Lung microvascular endothelial cell (primary cell): ENCODE measurements around the gene TIRAP. TPM values are rescaled to one million over a fixed set of nuclear protein-coding genes. Genes with fewer than 3 reads are reported as not detected.
"Not testable (repeated sequence)": the region's sequence is repeated elsewhere in the genome, so short reads cannot be mapped to it uniquely, and the experiment has no call there.

Experiments
- DNase-seq, 2 donors: peaks; one replicate each; pipeline versions ENCODE4 v3.0.0 to v3.0.0-alpha.2; 2010; ENCODE audit warnings: low read depth in 2 of 2
- total RNA-seq: library from RNA; depleted of rRNA; stranded (reverse); fragments of >200 nt; gene quantifications from 2 replicates; pipeline ENCODE4 v1.2.1, GENCODE V29; 2014

The TIRAP gene
- total RNA-seq, result 2.6 and 4.2 TPM in 2 replicates

DNA sequence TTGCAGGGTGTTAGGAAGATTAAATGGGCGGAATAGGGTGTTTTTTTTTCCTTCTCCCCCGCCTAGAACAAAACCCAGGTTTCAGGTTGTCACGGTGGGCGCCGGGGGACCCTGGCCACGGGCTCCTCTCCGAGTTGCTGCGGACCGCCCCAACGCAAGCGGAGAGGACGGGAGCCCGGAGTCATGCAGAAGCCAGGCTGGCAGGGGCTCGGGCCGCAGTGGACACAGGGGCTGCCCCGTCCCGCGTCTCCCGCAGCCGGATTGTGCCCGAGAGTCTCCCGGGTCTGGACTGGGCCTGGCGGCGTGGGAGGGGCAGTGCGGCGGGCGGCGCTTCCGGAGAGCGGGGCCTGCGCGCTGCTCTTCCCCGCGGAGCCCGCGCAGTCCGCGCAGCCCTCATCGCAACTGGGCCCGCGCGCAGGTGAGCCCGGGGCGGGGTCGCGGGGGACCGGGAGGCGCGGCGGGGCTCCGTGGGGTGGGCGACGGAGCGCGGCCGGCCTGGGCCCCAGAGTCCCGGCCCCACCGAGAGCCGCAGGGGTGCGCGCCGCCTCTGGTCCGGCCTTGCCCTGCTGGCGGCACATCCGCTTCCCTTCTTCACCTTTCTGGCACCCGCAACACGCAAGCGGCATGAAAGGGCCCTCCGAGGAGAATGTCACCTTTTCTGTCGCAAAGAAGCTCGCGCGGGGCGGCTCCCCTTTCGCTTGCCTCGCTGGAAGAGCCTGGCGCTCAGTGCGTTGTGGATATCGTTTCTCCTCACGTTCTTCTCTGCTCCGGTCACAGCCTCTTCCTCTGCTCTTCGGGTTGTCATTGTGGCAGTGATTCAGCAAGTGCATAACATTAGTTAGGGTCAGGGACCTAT lies at the start of gene TIRAP:
Gene TIRAP (plus strand): TSS at position 358 of the 856 bp plus-strand sequence. CDS start 7,802 bp downstream, outside the sequence.
- DNase-seq, result peak; percentile 43 to 68

GRCh38 chr11:126233391-126233790 lies 49.5 kb upstream of the TIRAP start:
- peak in 1 of 2 donors; percentile 51 for DNase-seq

DNA sequence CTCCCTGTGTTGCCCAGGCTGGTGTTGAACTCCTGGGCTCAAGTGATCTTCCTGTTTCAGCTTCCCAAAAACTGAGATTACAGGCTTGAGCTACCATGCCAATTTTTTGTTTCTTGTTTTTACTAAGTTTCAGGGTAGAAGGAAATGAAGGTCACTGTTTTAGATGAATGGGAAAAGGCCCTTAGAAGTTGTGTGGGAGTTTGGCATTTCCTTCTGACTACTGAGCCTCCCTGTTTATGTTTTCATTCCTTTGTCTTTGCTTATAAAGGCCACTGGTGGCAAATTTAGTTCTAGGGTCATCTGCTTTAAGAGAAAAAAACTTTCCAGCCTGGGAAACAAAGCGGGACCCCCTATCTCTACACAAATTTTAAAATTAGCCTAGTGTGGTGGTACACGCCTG lies 36.3 kb upstream of the TIRAP start:
- DNase-seq, result peak; percentile 36 to 78

DNA sequence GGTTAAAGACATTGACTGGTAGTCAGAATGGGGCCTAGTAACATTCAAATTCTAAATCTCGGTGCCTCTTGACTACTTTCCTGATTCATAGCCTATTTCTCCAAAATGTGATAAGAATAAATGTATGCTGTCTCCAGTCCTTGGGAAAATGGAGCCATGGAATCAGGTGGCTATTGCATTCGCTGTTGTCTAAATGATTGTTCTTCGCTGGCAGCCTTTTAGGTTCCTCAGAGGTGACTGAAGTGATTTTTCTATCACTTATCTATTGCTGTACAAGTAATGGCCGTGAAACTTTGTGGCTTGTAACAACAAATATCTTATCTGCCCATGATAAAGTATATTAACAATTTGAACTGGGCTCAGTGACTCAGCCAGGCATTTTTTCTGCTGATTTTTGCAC lies 29.6 kb upstream of the TIRAP start:
- DNase-seq, result no peak

DNA sequence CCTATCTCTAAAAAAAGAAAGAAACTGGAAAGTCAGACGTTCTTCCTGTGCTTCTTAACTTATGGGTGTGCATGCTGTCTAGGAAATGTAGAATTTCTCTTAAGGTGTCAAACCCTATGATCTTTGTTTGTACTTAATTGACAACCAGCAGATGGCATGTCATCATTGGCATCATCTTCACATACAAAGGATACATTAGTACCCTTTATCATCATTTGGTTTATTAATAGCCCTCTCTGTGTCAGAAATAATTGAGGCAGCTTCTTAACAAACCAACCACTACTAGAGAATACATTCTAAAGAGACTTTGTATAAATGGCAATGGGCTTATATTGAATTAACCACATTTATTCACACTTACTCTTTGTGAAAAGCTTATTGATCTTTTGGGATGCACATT lies 28.1 kb upstream of the TIRAP start:
- DNase-seq, result no peak

DNA sequence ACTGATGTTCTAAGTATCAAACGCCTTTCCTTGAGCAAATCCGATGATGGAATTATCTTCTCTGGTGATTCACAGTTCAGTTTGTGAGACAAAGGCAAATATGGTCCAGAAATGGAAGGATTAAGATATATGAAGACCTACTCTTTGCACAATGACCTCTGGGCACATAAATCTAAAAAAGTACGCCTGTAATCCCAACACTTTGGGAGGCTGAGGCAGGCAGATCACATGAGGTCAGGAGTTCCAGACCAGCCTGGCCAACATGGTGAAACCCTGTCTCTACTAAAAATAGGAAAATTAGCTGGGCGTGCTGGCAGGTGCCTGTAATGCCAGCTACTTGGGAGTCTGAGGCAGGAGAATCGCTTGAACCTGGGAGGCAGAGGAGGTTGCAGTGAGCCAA lies 27.4 kb upstream of the TIRAP start:
- DNase-seq, result not testable (repeated sequence)

- DNase-seq, result no peak
Measured at GRCh38 chr11:126256216-126256615, 26.7 kb upstream of the TIRAP start.

DNA sequence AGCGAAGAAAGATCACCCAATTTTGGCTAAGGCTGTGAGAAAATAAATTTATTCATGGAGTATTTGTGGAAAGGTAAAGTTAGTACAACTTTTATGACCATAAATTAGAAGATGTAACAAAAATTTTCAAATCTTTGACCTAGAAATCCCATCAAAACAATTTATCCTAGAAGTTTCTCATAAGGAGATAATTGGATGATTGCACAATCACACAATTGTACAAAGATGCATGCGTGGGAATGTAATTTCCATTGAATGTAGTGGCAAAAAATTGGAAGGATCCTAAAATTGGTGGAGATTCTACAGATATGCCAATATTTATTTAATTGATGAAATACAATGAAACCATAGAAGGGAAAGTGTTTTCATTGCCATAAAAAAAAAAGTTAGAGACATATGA lies 25.7 kb upstream of the TIRAP start:
- DNase-seq, result no peak

GRCh38 chr11:126257764-126258163 lies 25.1 kb upstream of the TIRAP start:
- peak in 1 of 2 donors; percentile 14 for DNase-seq

DNA sequence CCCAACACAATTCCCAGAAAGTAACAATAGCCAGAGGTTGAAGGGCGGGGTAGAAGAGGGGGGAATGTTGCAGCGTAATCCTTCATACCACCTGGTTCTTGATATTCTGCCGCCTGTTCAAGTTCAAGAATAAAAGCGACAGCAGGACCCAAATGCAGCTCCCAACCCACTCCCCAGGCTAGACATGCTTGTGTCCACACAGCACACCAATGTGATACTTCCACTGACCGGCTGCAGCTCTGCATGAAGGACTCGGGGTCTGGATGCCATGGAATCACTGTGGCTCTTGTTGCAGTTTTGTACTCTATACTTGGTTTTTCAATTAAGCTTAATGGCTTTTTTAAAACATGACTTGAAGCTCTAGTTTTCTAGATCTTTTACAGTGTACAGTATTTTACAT lies 20.7 kb upstream of the TIRAP start:
- DNase-seq, result no peak

DNA sequence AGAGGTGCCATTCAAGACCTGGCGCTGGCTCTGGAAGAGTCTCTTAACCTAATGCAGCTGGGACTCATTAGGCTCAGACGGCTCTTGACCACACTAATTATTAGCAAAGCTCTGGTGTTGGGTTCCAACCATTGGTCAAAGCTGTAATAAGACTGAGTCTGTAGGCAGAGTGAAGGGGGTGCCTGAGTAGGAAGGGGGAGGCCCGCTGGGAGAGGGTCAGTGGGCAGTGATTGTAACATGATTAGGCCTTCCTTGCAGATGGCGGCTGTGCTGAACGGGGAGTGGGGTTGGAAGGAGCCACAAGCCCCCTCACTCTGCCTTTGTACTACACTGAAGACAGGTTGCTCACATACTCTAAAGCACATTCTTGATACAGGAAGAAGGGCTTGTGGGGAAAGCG lies 19.4 kb upstream of the TIRAP start:
- no peak for DNase-seq

DNA sequence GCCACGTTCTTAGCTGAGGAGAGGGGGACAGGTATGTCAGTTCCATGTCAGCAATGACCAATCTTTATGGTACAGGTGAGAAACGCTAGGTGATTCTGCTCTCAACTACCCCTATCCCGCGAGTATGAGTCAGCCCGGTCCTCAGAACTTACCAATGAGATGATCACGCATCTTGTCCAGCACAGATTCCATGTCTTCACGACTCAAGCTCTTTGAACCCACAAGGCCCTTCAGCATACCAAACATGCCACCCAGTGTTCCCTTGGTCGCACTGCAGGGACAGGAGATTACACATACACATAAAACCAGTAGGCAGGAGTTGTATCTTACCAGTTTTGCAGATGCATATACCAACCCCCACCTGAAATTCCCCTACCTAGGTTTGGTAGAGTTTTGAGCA lies 17.1 kb upstream of the TIRAP start:
- peak; percentile 29 to 35 for DNase-seq

DNA sequence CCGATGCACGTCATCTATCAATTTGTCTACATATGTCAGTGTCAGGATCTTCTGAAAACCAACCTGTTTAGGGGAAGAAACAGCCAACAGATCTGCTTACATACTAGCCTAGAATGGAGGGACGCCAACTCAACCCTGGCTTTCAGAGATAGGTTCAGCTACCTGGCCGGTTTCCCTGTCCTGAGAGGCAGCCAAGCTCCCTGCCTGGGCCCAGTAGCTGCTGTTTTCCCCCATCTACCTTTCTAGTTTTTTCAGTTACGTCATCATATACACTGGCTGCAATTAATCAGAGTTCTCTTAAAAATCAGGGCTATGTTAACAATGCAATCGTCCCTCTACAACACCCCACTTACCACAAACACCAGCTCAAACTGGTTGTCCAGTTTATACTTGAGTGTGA lies 15.2 kb upstream of the TIRAP start:
- DNase-seq, result no peak

GRCh38 chr11:126268361-126268707 lies 14.6 kb upstream of the TIRAP start:
- DNase-seq, result no peak

GRCh38 chr11:126268708-126269579 lies 13.9 kb upstream of the TIRAP start, which contains the start of the genes FOXRED1 and SRPRA:
TSS of gene FOXRED1 (plus strand) at chr11:126269154. CDS start at chr11:126269207, 53 bp downstream.
TSS of gene SRPRA (minus strand) at chr11:126268895. CDS start at chr11:126268804, 91 bp downstream.
- peak; percentile 99 for DNase-seq

- DNase-seq, result no peak
Measured at GRCh38 chr11:126277322-126277721, 5.6 kb upstream of the TIRAP start.

DNA sequence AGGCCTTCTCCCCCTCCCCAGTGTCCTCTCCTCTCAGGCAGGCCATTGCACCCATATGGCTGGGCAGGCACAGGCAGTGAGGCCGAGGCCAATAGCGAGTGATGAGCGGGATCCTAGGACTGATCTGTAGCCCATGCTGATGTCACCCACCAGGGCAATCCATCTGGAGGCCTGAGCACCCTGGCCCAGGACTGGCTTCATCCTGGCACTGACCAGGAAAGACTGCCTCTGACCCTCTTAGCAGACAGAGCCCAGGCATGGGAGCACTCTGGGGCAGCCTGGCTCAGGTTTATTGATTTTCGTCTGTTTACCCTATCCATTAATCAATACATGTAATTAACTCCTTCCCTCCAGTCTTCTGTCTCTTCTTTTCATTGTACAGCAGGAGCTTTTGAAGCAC lies 5.1 kb upstream of the TIRAP start:
- no peak for DNase-seq

DNA sequence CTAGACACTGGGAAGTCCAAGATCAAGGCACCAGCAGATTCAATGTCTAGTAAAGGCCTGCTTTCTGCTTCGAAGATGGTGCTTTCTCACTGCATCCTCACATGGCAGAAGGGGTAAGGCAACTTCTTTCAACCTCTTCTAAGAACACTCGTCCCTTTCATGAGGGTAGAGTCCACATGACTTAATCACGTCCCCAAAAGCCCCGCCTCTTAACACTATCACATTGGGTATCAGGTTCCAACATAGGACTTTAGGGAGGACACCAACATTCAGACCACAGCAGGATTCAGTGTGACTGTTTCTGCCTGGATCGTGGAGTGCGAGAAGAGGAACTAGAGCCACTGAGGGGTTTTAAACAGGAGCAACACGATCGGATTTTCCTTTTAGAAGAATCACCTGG lies 3.7 kb upstream of the TIRAP start:
- DNase-seq, result no peak

DNA sequence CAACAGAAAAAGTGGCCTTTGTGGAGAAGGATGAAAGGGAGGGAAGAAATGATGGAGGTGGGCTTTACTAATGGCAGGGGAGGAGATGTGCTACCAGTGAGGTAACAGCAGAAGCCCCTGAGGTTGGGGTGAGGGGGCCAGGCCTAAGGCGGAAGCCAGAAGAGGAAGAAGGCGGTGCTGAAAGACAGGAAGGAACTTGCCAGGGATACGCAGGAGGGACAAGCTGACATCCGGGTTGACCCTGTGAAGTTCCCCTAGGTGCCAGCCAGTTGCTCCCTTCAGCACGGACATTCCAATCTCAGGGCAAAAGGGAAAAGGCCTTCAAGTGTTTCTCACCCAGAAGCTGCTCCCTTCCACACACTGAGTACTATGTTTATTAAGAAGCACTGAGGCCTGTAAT lies 2.3 kb upstream of the TIRAP start:
- no peak for DNase-seq

- DNase-seq, result no peak
Measured at GRCh38 chr11:126281245-126281644, 1.6 kb upstream of the TIRAP start.

GRCh38 chr11:126281666-126282175 lies 1.2 kb upstream of the TIRAP start:
- no peak for DNase-seq

DNA sequence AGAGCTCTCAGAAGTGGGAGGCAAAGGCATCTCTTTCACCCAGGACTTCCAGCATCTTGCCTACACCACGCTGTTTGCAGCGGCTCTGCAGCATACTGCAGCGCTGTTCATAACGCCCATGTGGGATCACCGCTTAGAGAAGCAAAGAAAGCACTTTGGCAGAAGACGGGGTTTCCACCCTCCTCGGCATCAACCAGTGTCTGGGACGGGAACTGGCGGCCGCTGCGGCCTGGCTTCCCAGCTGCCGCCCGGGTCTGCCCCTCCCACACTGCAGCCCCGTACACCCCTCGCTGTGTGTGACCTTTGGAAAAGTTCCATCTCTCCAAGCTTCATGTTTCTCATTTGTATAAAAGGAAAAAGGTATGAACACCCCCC lies 545 bp upstream of the TIRAP start:
- peak; percentile 27 to 35 for DNase-seq
